ENCODE measurements around the gene SIGLEC5.

The SIGLEC5 gene

DNA sequence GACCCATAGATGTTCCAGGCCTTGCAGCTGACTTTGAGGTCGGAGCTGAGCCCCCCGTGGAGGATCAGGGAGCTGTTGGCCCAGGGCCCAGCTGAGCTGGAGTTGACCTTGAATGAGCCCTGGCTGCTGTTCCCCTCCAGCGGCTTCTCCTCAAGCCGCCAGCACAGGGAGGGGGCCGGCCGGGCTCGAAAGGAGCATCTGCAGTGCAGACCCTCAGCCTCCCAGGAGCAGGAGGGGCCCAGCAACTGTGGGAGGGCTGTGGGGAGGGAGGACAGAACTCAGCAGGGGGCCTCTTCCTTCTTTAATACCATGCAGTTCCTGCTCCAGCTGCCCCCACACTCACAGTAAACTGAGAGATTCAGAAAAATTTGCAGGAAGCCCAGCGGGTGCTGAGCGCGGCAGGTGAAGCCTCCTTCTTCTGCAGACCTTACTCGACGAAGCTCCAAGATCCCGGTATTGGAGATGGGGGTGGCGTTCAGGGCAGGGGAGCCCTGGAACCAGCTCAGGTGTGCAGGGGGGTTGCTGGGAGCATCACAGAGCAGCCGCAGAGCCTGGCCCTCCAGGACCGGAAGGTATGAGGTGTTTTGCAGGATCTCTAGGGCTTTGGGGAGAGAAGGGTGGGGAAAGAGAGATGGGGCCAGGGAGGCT is 2.6 kb downstream of the SIGLEC5 start:
- no peak for DNase-seq

DNA sequence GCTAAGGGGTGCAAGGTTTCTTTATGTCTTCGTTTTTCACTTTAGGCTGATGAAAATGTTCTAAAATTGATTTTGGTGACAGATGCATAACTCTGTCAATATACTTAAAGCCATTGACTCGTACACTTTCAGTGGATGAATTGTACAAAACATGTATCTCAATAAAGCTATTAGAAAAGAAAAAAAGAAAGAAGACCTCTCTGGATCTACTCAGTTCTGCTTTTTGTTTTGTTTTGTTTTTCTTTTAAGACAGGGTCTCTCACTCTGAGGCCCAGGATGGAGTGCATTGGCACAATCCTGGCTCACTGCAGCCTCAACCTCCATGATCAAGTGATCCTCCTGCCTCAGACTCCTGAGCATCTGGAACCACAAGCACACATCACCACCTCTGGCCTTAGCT is 3.5 kb downstream of the SIGLEC5 start:
- DNase-seq: no peak

DNA sequence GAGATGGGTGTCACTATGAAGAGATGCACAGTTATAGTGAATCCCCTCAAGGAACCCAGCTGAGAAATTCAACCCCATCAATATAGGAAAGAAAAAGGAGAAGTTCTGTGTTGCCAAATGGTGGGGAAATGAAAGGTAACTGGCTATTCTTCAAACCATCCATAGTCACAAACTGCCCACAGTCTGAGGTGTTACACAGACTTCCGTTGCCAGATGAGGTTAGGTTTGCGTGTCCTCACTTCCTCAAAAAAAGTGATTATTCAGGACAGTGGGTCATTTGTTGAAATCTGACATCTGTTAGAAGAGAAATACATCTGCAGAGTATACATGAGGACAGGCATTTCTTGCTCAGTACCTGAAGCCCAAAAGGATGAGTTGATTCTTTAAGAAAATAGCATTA is 9.0 kb downstream of the SIGLEC5 start:
- no peak for DNase-seq

DNA sequence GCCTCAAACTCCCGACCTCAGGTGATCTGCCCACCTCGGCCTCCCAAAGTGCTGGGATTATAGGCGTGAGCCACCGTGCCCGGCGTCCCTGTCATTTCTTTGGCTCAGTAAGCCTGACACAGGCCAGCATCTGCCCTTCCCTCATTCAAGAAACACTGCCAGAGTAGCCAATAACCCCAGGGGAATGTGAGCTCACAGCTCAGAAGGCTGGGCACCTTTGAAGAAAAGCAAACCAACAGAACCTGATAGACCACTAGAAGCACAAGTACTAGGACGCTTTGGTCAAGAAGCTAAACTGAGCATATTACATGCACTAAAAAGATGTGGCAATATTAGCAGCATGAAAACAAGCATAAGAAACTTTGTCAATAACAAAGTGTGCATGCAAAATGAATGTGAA is 14.2 kb downstream of the SIGLEC5 start:
- DNase-seq: no peak

DNA sequence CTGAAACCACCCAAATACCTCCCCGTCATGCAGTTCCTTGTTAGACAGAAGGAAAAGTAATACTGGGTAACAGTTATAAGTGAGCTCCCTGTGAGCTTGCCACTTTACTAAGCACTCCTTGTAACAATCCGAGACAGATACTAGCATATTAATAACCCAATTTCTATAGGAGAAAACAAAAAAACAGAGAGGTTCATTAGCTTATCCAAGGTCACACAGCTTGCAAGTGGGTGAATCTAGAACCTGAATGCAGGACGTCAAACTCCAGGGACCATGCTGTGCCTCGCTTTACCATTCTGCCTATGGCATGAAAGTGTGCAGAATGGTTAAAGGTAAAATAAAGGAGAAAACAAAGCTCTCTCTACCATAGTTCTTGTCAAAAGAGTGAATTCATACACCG is 15.4 kb downstream of the SIGLEC5 start:
- no peak for DNase-seq

DNA sequence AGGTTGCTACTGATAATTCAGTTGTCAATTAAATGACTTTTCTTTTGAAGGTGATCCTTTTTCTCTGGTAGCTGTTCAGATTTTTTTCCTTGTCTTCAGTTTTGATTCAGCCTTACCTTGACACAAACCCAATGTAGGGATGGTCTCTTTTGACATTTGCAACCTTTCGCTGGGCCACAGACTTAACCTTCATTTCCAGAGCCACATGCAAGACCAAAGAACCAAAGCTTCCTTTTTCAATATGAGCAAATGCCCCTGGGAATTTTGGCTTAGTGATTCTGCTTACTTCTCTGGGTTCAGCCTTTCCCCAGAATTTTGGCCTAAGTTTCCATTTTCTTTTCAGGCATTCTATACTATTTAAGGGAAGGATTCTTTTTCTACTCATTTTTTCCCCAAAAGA is 19.6 kb downstream of the SIGLEC5 start:
- no peak for DNase-seq

DNA sequence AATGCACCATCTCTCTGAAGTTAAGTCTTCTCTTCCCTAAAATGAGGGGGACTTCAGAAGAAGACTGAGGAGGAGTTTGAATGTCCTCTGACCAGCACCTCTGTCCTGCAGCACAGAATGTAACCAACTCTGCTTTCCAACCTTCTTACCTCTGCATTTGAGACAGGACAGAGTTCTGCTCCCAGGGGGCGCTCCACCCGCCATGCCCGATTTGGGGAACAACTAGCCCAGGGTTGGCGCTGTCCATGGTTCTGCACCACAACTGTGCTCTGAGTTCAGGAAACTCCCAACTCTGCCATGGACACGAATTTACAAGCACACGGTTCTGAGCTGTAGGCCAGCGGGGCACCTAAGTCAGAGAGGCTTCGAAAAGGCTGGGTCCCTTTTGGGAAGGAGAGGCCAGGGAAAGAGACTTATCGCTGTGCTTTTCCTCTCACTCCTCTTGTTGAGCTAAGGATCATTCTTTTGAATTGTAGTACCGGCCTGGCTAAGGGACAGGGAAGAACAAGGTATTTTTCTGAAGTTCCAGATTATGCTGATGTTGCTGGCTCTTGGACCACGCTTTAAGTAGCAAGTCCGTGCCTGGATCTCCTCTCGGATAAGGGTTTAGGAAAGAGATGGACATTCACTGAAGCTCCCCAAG is 22.2 kb downstream of the SIGLEC5 start:
- no peak for DNase-seq

DNA sequence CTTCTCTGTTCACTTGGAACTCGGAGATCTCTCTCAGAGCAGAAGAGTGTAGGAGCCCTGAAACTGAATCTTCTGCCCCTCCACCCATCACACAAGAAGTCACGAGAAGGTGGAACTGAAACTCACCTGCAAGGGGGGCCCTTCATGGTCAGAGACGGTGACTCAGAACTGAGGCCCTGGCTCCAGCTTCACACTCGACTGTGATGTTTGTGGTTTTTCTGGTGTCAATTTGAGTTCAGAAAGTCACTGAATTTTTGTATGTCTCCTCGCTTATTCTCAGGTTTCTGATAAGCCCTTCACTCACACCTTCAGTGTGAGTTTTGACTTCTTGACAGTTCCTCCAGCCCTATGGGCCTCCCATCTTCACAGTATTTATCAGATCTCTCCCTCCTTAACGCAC is 23.1 kb downstream of the SIGLEC5 start:
- DNase-seq: no peak

DNA sequence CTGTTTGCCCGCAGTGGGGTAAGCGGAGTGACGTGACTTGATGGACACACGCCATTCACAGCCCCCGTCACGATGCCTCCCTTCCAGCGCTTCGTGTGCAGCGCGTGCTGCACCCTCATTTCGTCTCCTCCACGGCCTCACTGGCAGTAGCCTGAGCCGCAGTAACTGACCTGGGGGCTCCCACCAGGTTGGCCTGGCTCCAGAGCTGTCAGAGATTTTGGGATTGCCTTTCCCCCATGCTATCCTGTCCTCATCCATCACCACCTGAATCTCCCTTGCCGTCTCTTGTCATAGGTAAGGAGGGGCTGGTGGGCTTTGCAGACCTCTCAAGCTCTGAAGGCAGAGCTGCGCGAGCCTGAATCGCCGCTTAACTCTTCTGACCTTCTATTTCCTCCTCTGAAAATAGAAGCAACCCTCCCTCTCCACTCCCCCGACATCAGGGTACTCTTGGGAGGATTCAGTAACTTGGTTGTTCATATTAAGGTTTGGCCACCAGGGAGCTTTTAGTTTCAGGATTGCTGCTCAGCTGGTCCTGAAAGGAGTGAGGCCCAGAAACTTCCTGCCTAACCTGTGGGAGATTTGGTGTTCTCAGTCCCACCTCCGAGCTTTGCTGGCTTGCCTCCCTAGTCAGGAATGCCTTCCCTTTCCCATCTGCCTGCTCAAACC is 27.9 kb downstream of the SIGLEC5 start:
- DNase-seq: no peak

DNA sequence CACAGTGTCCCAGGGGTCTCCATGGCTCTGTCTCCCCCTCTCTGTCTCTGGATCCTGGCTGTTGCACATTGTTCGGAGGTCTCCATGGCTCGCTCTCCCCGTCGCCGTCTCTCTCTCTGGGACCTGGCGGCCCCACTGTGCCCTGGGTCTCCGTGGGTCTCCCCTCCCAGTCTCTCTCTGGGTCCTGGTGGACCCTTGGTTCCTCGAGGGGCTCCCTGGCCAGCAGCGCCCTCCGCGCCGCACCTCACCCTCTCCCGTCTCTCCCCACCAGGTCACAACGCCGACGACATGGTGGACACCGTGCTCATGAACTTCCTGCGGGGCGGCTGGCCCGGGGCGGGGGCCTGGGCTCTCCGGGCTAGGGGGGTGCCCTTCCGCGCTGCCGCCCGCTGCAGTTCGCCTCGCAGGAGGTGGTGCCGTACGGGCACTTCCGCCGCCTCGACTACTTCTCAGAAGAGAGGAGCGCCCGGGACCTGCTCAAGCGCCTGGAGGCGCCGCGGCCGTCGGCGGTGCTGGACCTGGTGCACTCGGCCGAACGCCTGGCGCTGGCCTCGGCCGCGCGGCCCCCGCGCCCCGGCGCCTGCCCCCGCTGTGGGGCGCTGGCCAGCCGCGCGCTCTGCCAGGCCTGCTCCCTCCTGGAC is 29.1 kb downstream of the SIGLEC5 start:
- no peak for DNase-seq

DNA sequence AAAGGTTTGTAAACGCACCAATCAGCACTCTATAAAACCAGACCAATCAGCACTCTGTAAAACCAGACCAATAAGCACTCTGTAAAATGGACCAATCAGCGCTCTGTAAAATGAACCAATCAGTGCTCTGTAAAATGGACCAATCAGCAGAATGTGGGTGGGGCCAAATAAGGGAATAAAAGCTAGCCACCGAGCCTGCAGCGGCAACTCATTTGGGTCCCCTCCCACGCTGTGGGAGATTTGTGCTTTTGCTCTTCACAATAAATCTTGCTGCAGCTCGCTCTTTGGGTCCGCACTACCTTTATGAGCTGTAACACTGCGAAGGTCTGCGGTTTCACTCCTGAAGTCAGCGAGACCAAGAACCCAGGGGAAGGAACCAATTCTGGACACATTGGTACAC is 31.1 kb downstream of the SIGLEC5 start:
- DNase-seq: no peak

DNA sequence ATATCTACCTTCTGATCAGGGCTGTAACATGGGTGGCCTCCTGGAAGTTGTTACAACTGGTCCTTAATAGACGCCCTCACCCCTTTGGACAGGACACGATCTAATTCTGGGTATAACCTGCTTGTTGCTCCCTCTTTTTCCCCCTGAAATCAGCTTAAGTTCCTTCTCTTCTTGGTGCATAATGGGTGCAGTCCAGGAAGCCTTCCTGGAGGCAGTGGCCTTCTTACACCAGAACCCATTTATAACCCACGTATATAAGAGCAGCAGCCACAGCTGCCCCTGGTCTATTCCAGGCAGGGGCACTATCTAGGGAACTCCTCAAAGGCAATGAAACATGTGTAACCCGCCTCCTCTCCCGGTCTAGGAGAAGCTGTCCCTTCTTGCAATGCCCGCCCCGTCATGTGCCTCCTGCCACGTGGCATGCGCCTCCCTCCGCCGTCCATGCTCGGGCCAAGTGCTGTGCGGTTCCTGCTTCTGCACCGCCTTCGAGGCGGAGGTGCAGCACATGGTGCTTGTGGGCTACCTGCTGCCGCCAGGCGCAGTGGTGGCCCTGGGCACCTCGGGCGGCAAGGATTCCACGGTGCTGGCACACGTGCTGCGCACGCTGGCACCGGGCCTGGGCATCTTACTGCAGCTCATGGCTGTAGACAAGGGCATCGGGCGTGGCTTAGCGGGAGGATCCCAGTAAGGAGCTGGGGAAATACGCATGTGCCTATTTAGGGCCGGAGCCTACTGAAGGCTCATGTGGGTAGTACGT is 31.9 kb downstream of the SIGLEC5 start:
- DNase-seq: no peak

DNA sequence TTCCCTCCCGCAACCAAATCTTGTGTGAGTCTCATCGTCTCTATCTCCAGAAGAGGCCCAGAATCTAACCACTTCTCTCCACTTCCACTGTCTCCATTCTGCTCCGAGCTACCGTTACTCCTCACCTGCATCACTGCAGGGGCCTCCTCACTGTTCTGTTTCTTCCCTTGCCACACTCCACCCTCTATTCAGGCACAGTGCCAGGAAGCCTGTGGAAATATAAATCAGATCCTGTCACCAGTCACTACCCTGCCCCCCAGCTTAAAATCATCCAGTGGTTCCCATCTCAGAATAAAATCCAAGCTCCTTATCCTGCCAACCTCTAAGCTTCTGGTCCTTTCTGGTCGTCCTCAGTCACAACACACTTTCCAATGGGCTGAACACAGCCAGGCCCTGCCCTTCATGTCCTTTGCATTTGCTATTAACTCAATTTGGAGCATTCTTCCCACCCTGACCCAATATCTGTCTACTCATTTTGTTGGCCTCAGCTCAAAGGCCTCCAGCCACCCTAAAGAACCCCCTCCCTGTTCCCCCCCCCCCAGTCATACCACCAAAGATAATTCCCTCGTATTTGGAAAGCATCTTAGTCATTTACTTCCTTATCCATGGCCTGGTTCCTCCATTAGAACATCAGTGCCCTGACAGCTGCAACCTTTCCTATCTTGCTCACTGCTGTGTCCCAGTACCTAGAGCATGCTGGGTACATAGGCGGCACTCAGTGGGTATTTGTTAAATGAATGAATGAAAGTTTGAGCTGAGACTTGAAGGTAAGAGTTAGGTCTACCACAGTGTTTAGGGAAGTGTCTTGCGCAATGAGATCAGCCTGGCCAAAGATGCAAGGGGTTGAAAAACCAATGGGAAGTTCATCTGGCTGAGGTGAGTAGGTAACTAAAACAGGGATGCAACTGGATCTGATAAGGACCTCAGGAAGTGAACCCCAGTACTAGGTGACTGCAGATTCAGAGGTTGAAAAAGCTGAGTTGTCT is 34.7 kb downstream of the SIGLEC5 start:
- no peak for DNase-seq

DNA sequence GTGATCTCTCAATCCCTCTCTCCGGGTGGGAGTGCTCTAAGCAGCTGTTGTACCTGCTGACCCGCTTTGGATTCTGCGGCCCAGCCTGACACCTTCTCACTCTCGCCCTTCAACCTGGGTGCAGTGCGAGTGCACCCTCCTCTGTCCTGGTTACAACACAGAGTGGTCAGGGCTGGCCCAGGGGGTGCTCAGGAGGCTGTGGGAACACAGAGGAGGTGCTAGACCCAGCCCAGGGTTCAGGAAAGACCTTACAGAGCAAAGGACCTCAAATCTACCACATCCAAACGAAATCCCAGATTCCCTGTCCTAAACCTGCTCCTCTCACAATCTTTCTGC is 35.5 kb downstream of the SIGLEC5 start:
- no peak for DNase-seq

DNA sequence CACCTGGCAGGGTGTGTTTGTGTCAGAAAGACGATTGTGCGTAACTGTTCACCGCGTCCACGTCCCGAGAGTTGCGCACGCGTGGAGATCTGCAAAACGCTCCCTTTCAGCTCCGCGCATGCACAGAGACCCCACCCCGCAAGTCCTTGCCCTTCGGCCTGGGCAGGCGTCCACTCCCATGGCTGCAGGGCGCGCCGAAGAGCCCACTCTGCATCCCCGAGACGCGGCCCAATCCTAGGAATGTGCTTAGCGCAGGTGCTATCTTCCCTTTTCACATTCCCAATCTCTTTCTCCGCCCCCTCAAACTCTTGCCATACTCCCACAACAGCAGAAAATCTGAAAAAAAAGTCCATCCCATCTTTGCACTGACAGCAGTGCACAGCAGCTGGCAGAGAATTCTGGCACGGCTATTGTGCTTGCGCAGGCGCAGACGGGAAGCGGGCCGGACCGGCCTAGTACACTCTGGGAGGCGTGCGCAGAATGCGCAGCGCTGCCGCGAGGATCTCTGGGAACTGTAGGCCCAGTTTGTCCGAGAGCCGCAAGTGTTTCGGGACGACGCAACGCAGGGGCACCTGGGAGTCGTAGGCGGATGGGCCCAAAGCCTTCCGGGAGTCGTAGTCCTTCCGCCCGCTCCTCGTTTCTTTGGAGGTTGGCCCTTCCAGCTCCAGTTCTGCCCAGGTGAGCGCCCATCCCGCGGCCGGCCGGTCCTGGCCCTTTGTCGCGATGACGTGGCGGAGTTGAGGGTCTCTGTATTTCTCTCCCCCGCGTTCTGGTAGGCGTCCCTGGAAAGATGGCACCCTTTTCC is 36.0 kb downstream of the SIGLEC5 start:
- peak; percentile 59 for DNase-seq

DNA sequence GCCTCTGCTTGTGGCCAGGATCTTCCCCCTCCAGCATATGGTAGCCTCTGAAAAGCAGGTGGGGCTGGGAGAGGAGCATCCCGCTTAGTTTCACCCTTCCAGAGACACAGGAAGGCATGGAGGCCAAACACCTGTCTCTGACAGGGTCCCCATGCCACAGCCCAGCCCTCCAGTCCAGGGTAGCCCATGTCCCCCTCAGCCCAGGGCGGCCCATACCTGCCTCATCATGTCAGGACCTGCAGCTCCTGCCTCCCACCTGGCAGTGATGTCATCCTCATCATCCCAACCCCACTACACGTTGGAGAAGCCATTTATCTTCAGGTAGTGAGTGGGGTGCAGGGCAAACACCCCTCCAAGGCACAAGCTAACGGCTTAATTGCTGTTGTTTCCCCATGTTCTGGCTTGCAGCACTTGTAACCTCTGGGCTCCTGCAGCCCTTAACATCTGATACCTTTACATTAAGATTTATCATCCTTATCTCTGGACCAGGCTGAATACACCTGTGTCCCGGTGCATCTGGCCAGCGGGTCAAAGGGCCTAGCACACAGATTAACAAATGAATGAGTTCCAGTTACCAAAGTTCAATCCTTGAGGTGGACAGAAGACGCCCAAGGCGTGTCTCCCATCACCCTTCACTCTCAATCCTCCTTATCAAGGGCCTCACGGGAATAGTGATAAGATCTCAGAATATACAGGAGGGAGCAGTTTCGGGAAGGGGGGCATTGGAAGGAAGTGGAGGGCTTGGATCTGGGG is 36.9 kb downstream of the SIGLEC5 start:
- DNase-seq: no peak

DNA sequence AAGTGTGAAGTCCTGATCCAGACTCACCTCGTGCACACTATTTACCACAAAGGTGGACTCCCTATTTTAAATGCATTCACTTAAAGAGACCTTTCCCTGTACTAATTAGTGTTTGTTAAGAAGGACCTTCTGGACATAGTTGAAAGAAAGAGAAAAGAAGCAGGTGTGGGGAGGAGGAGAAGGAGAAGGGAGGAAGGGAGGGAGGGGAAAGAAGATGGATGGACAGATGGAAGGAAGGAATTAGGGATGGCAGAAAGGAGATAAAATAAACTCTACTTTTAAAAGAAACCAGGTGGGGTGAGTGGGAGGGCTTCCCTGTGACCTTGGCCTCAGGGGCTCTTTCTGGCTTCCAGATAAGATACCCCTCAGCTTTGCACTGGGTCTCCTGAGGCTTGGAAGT is 37.7 kb downstream of the SIGLEC5 start:
- no peak for DNase-seq

DNA sequence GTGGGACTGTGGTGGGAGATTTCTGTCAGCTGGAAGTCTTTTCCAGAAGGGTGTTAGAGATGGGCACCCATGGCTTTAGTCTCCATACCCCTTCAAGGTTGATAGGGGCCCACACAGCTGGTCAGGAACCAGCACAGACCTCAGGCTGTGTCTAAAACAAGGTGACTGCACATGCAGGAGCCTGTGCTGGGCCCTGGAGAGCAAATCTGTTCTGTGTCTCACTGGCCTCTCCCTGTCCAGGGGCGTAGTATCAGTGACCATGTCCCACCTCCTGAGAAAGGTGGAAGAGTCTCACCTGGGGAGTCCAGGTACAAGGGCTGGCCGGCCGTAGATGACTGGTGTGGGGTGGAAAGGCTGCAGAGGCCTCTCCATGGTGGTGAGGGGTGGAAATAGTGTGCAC is 39.8 kb downstream of the SIGLEC5 start:
- no peak for DNase-seq

DNA sequence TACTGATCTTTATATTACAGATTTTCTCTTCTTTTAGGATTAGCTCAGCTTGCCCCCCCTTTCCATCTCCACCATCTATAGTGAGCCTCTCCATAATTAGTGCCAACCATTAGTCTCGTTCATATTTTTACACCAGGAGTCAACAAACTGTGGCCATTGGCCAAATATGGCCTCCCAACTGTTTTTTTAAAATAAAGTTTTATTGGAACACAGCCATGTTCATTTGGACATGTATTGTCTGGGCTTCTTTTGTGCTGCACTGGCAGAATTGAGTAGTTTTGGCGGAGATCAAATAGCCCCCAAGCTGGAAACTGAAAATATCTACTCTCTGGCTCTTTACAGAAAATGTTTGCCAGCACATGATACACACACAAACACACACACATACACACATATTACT is 40.7 kb downstream of the SIGLEC5 start:
- no peak for DNase-seq

Measured in NCI-H2029 treated with DMSO at 0.1 percent for 48 hours (cell line).